GM10266 (cell line): ENCODE data around the gene SNAPC2.

ENCODE experiments used
- DNase-seq: peaks from one replicate; pipeline ENCODE4 v3.0.0; 2012; ENCODE audit errors: extremely low spot score
- CTCF ChIP-seq: IDR thresholded peaks from 2 replicates; pipeline ENCODE4 v1.5.1; 2012; ENCODE audit warnings: mild to moderate bottlenecking, low read depth; ENCODE audit not compliant: control insufficient read depth, insufficient read depth; ENCODE audit errors: missing control alignments

The SNAPC2 gene

GRCh38 chr19:7919610-7920518 lies at the start of gene SNAPC2:
TSS of gene SNAPC2 (plus strand) at chr19:7920338. CDS start at chr19:7920367, 29 bp downstream.
- DNase-seq = peak; percentile 95
- no peak for TF ChIP-seq CTCF

- DNase-seq = peak; percentile 86
Measured at GRCh38 chr19:7870571-7871436, 49.3 kb upstream of the SNAPC2 start.

GRCh38 chr19:7871437-7872305 lies 48.5 kb upstream of the SNAPC2 start:
- TF ChIP-seq CTCF = no peak
- peak; percentile 92 for DNase-seq

More at GRCh38 chr19:7870571-7871436, 49.3 kb upstream of the SNAPC2 start:
- TF ChIP-seq CTCF = no peak

GRCh38 chr19:7872306-7873204 lies 47.6 kb upstream of the SNAPC2 start:
- no peak for DNase-seq
- no peak for TF ChIP-seq CTCF

GRCh38 chr19:7873304-7874075 lies 46.6 kb upstream of the SNAPC2 start:
- DNase-seq = no peak
- TF ChIP-seq CTCF = no peak
